Body of pancreas (tissue), 4 donors: ENCODE results near the gene BRAP. TPM values are rescaled to one million over a fixed set of nuclear protein-coding genes. Genes with fewer than 3 reads are reported as not detected.
"Not testable (repeated sequence)": the region's sequence is repeated elsewhere in the genome, so short reads cannot be mapped to it uniquely, and the experiment has no call there.

ENCODE experiments used
- ATAC-seq: fragments of 150-250 bp; one replicate; pipeline ENCODE4 v1.9.1; 2016
- DNase-seq, 4 donors: peaks; one replicate each; pipeline ENCODE4 v3.0.0-alpha.2; 2019
- H3K27ac ChIP-seq, 4 donors: fragments of 200-600 bp; sonication (generic); 1 replicate in 3 of 4; 2 replicates in 1 of 4; pipeline versions ENCODE4 v1.5.1 to v1.6.1; 2016 to 2019; ENCODE audit warnings: mild to moderate bottlenecking in 1 of 4, mixed read lengths in 1 of 4, moderate library complexity in 1 of 4
- H3K27me3 ChIP-seq, 2 donors: fragments of 200-600 bp; sonication (generic); one replicate each; pipeline ENCODE4 v1.6.0; 2016; ENCODE audit warnings: mild to moderate bottlenecking in 1 of 2
- H3K36me3 ChIP-seq, 2 donors: fragments of 200-600 bp; sonication (generic); replicated peaks in 1 of 2; 2 replicates each; pipeline ENCODE4 v1.5.1; 2016; ENCODE audit warnings: low read depth in 2 of 2; ENCODE audit not compliant: insufficient read depth in 1 of 2
- H3K4me1 ChIP-seq: fragments of 200-600 bp; sonication (generic); one replicate; pipeline ENCODE4 v1.6.0; 2016
- H3K4me3 ChIP-seq, 2 donors: fragments of 200-600 bp; sonication (generic); 1 replicate in 1 of 2; 2 replicates in 1 of 2; pipeline ENCODE4 v1.5.1; 2016 to 2019
- H3K9me3 ChIP-seq, 3 donors: fragments of 200-600 bp; sonication (generic); 1 replicate in 2 of 3; 2 replicates in 1 of 3; pipeline ENCODE4 v1.5.1; 2016
- POLR2A ChIP-seq, 3 donors: fragments of 450-650 bp; IDR thresholded peaks; one replicate each; pipeline ENCODE4 v1.6.1; 2016; ENCODE audit warnings: antibody characterized with exemption in 3 of 3, mild to moderate bottlenecking in 2 of 3
- WGBS, 2 donors: methylation state at CpG; one replicate each; pipeline ENCODE4 v1.1.5; 2017; 5-methylcytosine and 5-hydroxymethylcytosine counted together
- intact Hi-C: fragments of 100-400 bp; cut with DNase I; formaldehyde crosslinking; loops from one replicate; pipeline ENCODE4 v1.15.1; 2023
- total RNA-seq, 2 donors: library from RNA; depleted of rRNA; stranded (reverse); fragments of >200 nt; gene quantifications; one replicate each; pipeline ENCODE4 v1.1.0, GENCODE V29; 2016
- TF ChIP-seq, protein P1 (sequence below), 7 experiments: fragments of 450-650 bp in 4 of 7; fragments of 200-600 bp in 3 of 7; sonication (generic) in 3 of 7; IDR thresholded peaks; one replicate each; pipeline ENCODE4 v1.5.1; 2016 to 2019; ENCODE audit warnings: antibody characterized with exemption in 7 of 7

Gene BRAP
- total RNA-seq, 2 donors from 2014 or later = 5.6 to 8.8 TPM

DNA sequence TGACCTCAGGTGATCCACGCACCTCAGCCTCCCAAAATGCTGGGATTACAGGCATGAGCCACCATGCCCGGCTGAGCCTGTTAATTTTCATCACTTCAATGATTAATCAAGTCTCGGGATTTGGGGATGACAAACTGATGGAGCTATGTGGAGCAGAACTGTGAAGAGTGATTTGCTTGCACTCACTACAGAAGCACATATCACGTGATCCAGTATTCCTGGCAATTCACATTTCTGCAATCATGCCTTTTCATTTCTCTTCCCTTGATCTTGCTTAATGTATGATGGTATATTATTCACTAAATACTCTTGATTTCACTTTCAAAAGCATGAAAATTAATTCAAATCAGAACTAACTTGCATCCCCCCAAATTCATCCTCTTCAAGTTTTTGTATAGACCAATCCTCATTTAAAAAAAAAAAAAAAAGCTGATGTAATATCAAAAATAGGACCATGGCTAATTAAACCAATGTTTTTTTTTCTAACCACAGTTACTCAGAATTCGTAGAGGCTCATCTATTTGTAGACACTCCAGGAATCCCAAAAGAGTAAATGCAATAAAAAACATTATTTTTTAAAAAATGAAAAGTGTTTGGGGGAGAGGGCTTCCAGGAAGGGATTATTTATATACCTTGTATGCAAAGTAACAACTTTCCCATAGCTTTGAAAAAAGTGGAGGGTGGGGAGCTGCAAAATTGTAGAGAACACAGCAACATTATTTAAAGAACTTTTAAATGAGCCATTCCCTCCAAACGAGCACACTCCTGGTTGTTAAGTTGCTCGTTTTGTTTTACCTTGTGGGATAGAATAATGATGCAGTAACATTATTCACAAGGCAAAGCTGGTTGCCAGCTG lies 79.6 kb downstream of the BRAP start:
- H3K9me3 ChIP-seq = no peaks in the 10 kb centered on the region
- H3K4me3 ChIP-seq = no peak overlapping the region
- ATAC-seq (no peak), DNase-seq (no peak)
- no peaks in the 10 kb centered on the region for H3K36me3 ChIP-seq
- intact Hi-C loops = no loop called here
- TF ChIP-seq, protein P1, sequence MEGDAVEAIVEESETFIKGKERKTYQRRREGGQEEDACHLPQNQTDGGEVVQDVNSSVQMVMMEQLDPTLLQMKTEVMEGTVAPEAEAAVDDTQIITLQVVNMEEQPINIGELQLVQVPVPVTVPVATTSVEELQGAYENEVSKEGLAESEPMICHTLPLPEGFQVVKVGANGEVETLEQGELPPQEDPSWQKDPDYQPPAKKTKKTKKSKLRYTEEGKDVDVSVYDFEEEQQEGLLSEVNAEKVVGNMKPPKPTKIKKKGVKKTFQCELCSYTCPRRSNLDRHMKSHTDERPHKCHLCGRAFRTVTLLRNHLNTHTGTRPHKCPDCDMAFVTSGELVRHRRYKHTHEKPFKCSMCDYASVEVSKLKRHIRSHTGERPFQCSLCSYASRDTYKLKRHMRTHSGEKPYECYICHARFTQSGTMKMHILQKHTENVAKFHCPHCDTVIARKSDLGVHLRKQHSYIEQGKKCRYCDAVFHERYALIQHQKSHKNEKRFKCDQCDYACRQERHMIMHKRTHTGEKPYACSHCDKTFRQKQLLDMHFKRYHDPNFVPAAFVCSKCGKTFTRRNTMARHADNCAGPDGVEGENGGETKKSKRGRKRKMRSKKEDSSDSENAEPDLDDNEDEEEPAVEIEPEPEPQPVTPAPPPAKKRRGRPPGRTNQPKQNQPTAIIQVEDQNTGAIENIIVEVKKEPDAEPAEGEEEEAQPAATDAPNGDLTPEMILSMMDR (IDR thresholded peaks at IDR 0.05) = no peak
- no peak for TF ChIP-seq POLR2A (IDR thresholded peaks at IDR 0.05)
- H3K27me3 ChIP-seq = no peaks in the 10 kb centered on the region
- H3K4me1 ChIP-seq = no peaks in the 10 kb centered on the region
- no peak overlapping the region for H3K27ac ChIP-seq
- WGBS, 2 donors = 66 to 77% methylated on average over 7 of the region's 7 CpGs

- DNase-seq, H3K4me1 ChIP-seq, intact Hi-C loops, H3K36me3 ChIP-seq, H3K9me3 ChIP-seq, H3K27ac ChIP-seq, ATAC-seq, H3K4me3 ChIP-seq, H3K27me3 ChIP-seq: not testable (repeated sequence)
- WGBS, 2 donors = 88 to 94% methylated on average over 11 of the region's 11 CpGs
Observed at GRCh38 chr12:111602857-111603256, 82.9 kb downstream of the BRAP start.

DNA sequence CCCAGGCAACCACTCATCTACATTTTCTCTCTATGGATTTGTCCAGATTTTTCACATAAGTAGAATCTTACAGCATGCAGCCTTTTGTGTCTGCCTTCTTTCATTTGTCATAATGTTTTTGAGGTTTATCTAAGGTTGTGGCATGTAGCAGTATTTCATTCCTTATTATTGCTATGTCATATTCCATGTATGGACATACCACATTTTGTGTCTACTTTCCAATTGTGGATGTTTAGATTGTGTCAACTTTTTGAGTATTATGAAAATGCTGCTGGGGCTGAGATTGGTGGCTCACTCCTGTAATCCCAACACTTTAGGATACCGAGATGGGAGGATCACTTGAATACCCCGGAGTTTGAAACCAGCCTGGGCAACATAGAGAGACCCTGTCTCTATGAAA lies 83.4 kb downstream of the BRAP start:
- H3K4me3 ChIP-seq = no peak overlapping the region
- H3K27me3 ChIP-seq = no peaks in the 10 kb centered on the region
- peaks cover 7% of the 10 kb centered on the region for H3K4me1 ChIP-seq
- intact Hi-C loops = no loop called here
- TF ChIP-seq, protein P1 (IDR thresholded peaks at IDR 0.05) = no peak
- TF ChIP-seq POLR2A (IDR thresholded peaks at IDR 0.05) = no peak
- WGBS, 2 donors = 100% methylated on average over 2 of the region's 2 CpGs
- no peaks in the 10 kb centered on the region for H3K9me3 ChIP-seq
- ATAC-seq (no peak), DNase-seq (no peak)
- no peak overlapping the region for H3K27ac ChIP-seq
- no peaks in the 10 kb centered on the region for H3K36me3 ChIP-seq

GRCh38 chr12:111600986-111601385 lies 84.8 kb downstream of the BRAP start:
- 96 to 98% methylated on average over 12 of the region's 12 CpGs for WGBS, 2 donors
- H3K27ac ChIP-seq, DNase-seq, H3K27me3 ChIP-seq, H3K36me3 ChIP-seq, intact Hi-C loops, H3K4me3 ChIP-seq, H3K9me3 ChIP-seq, ATAC-seq: not testable (repeated sequence)
- H3K4me1 ChIP-seq = peaks cover 20% of the 10 kb centered on the region

- no peaks in the 10 kb centered on the region for H3K9me3 ChIP-seq
- intact Hi-C loops = no loop called here
- H3K27ac ChIP-seq = peak overlapping the region; percentile 94 to 99 (median 97)
- peaks cover 28% of the 10 kb centered on the region for H3K4me1 ChIP-seq
- WGBS, 2 donors = 1 to 6% methylated on average over 5 of the region's 5 CpGs
- TF ChIP-seq, protein P1 (IDR thresholded peaks at IDR 0.05) = no peak
- no peak for TF ChIP-seq POLR2A (IDR thresholded peaks at IDR 0.05)
- H3K36me3 ChIP-seq = no peaks in the 10 kb centered on the region
- DNase-seq = no peak
- peak overlapping the region in 1 of 2 donors; percentile 53 for H3K4me3 ChIP-seq
- ATAC-seq = no peak
- no peaks in the 10 kb centered on the region for H3K27me3 ChIP-seq
Observed at GRCh38 chr12:111600205-111600642, 85.5 kb downstream of the BRAP start.
